Germinal center (tissue), 1 donor: ENCODE results near the gene FADS2.

ENCODE experiments used
- DNase-seq: peaks from one replicate; pipeline ENCODE4 v3.0.0; 2012; ENCODE audit warnings: mixed read lengths, low spot score

The FADS2 gene

DNA sequence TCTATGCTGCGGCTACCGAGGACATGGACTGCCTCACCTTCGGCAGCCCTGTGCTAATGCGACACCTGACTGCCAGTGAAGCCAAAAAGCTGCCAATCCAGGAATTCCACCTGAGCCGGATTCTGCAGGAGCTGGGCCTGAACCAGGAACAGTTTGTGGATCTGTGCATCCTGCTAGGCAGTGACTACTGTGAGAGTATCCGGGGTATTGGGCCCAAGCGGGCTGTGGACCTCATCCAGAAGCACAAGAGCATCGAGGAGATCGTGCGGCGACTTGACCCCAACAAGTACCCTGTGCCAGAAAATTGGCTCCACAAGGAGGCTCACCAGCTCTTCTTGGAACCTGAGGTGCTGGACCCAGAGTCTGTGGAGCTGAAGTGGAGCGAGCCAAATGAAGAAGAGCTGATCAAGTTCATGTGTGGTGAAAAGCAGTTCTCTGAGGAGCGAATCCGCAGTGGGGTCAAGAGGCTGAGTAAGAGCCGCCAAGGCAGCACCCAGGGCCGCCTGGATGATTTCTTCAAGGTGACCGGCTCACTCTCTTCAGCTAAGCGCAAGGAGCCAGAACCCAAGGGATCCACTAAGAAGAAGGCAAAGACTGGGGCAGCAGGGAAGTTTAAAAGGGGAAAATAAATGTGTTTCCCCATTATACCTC, 32.1 kb upstream of the FADS2 start:
- DNase-seq: no peak

DNA sequence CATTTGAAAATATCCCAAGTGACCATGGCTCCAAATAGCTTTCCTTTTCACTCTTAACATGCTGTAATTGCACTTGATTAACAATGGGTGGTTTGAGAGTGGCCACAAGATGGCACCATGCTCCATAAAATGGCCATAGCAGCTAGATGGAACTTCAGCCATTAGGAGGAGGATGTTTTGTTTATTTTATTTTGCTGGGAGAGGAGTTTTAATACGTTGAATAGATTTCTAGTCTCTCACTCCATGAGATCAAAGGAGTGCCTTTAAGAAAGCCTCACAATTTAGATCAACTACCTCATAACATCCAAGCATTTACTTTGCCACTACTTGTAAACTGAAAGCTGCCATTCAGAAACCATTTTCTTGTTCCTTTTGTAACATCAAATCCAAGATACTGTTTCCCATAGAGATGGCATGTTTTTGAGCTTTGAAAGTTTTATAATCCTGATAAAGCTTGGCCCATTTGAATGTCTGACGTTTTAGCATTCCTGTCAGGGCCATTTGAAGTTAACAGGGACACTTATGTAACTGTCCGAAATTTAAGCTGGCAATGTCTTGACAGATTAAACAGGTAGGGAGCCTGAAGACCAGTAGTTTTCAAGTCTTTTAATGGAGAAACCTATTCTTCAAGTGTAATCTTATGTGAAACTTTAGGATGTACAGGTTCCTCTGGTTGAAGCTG, 30.7 kb upstream of the FADS2 start:
- peak; percentile 68 for DNase-seq

DNA sequence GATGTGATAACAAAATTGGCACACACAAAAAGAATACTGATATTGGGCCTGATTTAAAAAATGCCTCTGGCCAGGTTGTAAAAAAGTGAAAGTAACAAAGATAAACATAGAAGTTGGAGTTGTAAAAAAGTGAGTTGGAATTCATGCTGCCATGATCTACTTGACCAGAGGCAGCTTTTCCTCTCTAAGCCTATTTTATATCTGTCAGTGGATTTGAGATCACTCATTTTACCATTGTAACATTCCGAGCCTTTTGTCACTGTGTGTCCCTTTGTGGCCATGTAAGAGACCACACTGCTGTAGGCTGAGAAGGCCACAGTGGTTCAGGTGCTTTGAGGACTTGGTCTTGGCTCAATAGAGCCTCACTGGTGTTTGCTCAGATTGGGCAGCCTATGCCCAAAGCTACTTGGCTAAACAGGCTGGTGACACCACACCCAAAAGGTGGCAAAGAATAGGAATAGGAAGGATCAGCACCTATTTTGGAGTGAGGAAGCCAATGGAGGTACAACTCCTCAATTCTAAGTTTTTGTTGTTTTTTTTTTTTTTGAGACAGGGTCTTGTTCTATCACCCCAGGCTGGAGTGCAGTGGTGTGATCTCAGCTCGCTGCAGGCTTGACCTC, 28.3 kb upstream of the FADS2 start:
- no peak for DNase-seq

DNA sequence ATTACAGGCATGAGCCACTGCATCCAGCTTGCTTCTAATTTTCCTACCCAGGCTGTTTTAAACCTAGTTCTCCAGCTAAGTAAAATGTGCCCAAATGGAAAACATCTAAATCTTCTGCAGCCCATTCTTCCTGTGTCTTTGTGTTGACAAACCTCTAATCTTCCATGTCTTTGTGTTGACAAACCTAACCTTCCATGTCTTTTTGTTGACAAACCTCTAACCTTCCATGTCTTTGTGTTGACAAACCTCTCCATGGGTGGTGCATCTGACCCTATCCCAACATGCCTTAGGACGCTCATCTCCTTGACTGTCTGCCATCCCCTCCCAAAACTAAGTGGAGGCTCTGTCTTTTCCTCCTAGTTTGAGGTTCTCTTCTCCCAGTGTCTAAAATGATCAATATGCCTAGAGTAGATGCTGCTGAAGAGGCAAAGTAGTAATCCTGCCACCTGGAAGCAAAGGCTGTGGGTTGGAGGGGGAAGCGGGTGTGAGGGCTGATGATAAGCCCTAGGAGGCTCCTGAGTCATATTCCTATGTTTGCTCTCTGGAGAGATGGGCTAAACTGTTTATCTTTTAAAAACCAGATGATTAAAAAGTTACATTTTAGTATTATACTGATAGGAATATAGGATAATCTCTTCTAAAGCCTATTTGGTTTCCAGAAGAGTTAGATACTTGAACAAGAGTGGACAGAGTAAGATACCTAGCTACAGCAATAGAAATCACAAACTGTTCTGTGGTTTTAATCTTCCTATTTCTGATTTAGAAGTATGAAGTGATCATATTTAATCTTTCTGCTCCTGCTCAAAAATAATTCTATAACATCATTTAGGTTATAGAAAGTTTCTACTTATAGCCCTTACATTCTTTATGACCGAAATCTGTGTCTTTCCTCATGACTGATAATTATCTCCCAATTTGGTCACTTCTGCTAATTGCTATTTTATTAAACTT, 27.5 kb upstream of the FADS2 start:
- no peak for DNase-seq

DNA sequence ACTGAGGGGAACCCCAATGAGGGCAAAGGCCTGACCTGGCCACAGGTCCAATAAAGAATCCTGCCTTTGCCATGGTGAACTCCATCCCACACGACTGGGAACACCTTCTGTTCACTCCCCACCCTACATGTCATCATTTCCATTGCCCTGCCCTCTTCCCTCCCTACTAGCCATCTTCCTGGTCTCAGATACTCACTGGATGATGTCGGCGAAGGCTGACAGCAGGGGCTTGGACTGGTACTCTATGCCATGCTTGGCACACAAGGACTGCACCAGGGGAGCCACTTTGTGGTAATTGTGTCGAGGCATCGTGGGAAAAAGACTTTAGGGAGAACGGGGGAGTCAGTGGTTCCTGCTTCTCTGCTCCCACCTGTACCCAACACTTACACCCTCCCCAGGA, 25.5 kb upstream of the FADS2 start:
- DNase-seq: no peak

DNA sequence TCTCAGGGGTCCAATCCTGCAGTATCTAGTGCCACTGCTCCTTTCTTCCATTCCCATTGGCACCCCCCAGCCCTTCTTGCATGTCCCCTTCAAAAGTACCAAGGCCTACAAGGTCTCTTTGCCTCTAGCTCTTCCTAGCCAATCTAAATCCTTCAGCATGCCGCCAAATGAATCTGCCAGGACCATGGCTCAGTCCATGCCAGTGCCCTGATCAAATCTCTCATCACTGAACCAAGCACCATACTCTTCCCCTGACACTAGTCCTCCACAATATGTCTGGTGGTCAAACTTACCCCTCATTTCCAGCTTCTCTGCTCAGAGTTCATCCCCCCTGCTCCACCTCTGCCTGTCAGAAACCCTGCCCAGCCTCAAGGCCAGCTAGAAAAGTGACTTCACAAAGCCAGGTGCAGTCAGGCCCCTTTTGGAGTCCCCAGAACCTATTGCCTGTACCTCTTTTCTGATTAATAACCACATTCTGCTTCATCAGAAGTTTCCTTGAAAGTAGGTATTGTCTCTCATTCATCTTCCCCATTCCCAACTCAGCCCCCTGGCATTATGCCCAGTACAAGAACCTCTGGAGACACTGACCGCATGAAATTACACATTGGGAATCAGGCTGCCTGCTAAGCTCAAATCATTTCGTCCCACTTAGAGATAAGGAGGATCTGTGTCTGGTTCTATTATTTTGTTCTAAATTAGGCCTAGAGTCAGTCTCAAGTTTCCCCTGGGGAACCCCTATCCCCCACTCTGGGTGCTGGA, 24.0 kb upstream of the FADS2 start:
- DNase-seq: no peak

DNA sequence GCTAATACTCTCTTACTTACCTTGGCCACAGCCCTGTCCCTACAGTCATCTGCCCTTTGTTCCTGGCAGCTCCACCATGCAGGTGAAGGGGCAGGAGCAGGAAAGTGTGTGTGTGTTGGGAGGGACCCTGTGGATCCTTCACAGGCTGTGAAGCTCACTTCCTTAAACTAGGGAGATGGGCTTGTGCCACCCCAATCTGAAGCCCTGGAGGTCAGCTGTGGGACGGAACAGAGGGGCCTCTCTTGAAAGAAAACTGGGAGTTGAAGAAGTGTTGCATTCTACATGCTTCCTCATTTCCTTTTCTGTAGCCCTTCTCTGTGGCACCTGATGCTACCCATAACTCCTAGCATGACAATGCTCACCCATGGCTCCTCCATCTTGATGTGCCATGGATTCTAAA, 23.0 kb upstream of the FADS2 start:
- no peak for DNase-seq

DNA sequence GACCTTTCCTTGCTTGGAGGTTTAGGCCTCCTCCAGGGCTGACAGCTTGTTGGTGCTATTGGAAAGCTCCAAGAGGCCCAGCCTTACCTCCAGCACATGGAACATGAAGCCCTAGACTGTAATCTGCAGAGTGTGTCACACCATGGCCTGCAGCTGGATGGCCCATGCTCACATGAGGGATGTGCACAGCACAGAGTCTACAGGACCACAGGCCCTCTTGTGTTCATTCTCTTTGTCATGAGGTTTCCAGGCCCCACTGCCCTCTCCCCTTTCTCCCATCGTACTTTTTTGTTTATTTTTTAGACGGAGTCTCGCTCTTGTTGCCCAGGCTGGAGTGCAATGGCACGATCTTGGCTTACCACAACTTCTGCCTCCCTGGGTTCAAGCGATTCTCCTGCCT, 21.3 kb upstream of the FADS2 start:
- no peak for DNase-seq

DNA sequence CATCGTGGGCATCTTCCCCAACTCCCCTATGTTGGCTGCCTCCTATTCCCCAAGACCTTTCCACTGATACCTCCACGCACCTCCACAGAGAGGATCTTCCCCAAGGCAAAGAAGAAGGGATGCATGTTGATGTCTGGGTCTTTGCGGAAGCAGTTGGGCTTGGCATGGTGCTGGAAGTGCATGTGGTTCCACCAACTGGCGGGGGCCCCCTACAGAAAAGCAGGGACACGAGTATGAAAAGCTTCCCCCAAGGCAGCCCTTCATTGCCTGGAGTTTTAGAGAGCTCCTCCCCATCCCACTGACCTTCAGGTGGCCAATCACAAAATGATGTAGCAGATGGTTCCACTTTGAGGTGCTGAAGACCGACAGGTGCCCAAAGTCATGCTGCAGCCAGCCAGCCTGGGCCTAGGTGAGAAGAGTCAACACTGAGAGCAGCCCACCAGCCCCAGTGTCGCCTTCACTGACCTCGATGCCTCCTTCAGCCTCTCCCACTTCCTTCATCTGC, 17.4 kb upstream of the FADS2 start:
- no peak for DNase-seq

DNA sequence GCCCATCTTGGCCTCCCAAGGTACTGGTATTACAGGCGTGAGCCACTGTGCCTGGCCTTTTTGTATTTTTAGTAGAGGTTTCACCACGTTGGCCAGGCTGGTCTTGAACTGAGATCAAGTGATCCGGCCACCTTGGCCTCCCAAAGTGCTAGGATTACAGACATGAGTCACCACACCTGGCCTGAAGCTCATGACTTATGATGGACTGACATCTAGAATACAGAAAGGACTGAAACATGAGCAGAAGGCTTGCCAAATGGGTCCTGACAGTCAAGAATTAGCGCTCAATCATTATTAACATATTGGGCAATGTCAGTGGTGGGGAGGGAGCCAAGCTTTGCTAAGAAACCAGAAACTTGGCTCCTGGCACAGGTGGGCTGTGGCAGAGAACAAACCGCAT, 16.3 kb upstream of the FADS2 start:
- DNase-seq: no peak

DNA sequence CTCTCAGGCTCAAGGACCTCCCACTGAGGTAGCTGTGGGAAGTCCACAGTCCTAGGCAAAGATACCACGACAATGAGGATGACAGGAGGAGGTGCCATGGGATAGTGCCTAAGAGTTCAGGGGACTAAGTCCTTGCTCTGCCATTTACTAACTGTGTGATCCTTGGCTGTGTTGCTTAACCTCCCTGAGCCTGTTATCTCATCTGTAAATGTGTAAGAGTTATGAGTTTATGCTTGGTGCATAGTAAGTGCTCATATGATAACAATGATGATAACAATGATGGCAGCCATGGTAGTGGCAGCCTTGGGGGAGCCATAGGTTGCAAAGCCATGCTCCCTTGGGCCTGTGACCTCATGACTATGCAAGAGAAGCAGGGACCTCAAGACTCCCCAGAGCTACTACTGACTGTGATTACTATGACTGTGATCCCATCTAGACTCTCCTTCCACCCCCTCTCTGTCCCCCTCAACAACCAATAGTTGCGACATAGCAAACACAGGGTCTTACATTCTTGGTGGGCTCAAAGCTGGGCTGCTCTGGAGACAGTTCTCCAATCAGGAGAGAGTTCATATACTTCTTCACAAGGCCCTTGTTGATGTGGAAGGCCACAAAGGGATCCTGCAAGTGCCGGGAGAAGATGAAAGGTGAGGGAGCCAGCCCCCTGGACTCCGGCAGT, 15.2 kb upstream of the FADS2 start:
- no peak for DNase-seq

DNA sequence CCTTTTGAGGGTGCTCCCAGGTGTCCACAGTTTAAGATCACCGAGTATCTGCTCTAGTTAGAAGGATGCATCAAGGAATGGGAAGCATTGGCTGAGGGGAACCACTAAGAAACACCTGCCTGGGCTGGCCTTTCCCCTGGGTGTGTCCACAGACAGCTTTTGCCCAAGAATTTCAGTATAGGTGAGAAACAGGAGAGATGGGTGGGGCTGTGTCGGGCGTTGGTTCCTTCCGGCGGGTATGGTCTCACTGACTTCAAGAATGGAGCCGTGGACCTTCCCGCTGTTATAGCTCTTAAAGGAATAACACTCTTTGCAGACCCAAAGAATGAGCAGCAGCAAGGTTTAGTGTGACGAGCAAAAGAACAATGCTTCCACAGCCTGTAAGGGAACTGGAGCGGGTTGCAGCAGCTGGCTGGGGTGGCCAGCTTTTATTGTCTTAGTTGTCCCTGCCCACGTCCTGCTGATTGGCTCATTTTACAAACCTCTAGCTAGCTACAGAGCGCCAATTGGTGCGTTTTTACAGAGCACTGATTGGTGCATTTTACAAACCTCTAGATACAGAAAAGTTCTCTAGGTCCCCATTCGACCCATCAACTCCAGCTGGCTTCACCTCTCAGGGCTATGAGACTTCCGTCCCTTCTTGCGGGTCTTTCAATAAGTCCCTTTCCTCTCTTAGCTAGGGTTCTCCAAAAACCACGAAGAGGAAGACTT, 13.7 kb upstream of the FADS2 start:
- no peak for DNase-seq

DNA sequence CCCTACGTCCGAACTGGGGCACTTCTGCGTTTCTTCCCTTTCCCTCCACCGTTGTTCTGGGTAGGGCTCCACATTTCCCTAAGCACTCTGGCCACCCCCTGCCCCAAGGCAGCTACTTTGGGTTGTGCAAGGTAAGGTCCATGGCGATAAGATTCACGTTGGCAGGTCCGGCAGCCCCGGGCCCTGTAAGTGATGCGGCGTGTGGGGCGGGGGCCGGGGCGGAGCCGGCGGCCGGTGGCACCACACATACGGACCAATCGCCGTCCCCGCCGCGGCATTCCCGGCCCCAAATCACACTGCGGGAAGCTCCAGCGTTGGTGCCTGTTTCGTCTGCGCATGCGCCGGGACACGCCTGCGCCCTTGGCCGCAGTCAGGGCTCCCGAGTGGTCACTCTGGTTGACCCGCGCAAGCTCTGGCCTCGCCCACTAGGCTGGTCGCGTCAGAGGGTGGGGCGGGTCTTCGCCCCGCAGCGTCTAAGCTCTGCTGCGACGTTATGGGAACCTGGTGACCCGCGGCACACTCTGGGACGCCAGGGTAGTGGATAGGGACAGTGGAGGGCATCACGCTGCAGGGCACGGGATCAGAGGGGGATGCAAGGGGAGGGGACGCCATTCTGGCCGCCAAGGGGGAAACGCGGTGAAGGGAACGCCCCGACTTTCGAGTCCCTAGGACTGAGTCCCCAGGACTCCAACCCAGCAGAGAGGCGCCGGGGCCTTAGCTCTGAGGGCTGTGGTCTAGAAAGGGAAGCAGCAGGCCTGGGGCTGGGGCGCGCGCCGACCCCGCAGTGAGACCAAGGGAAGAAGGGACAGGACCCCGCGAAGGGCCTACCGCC, 12.9 kb upstream of the FADS2 start:
- peak; percentile 57 for DNase-seq

DNA sequence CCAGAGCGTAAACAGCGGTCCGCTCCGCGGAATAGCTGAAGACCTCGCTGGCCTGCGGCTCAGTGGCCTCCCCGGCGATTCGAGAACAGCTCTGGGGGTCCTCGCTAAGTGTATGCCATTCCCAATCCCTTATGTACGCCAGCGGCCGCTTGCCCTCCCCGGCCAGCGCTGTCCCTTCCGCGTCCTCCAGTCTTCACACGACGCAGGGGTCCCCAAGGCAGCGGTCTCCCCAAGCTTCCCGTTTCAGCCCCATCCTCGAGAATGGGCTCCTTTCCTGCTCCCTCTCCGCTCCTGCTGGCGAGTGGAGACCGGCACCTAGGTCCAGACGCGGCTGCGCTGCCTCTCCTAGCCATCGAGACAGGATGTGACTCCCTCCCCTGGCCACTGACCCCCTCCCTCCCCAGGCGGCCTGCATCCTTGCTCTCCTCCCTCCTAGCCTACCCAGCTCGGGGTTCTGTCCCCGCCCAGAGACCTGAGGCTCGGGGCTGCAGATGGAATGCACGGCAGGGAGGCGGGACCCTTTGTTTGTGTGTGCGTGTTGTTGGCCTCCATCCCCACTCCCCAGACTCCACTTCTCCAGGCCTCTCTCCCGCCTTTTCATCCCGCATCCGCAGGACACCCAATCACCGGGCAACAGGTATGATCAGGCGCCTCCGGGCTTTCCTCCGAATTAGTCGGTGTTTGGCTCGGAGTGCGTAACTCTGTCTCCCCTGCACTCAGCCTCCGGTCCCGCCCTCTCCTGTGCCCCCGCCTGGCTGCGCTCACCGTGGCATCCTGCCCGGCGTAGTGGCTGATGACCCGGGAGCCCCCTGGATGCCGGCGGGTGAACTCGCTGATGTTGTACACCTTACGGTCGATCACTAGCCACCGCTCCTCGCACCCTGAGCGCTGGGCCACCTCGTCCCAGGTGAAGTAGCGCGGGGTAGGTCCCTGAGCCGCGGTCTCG, 12.0 kb upstream of the FADS2 start:
- DNase-seq: peak; percentile 77

DNA sequence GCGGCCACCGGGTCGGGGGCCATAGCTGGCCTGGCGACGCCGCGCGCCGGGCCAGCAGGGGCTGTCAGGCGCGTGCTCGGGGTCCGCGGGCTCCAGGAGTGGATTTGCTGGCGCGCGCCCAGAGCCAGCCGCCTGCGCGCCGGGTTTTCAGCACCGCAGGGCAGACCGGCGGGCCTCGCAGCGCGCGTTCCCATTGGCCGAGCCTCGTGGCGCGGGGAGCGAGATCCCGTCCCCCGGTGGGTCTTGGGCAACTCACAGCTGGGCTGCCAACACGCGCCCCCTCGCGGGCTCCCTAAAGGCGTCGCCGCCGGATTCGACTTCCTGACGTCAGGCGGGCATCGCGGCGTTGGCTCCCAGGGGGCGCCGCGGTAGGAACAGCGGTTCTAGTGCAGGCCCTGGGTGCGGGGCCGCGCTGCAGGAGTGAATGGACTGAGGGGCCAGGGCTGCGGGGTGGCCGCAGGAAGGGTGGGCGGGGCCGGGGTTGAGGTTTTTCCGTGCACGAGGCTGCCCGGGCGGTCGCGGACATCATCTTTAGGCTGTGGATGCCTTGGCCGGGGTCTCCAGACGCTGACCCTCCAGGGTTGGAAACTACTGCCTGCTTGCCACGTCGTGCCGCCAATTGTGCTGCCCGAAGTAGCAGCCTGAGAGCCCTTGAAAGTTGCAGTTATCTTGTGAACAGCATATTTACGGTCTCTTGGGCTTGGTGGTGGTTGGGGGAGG, 11.2 kb upstream of the FADS2 start, which contains the start of gene FADS1:
TSS of gene FADS1 (minus strand) at position 268 of the 720 bp plus-strand sequence. CDS start at position 194, 74 bp downstream.
- DNase-seq: peak; percentile 88

DNA sequence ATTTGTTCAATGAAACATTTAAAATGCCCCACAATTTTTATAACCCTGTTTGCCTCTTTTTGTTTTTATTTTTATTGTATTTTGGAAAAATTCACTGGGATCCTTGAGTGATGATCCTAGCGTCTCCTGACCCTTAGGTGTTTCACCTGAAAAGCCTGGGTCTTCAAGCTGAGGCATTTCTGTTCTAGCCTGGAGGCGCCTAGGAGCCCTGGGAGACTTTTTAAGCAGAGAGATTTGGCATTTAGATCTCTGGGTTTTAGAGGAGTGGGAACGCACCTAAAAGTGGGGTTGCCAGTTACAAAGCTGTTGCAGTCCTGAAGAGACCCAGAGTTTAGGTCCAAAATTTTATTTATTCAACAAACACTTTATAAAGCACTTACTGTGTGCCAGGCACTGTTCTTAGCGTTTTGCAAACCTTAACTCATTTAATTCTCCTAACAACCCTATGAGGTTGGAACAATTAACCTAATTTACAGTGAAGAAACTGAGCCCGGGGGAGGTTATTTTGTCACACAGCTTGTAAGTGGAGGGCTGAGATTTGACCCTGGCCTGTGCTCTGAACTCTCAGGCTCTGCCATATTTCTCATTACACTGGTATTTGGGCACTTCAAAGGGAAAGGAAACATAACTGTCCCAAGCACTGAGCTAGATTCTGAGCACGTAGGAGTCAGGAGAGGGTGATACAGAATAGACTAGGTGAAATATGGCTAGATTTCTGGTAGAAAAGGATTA, 10.5 kb upstream of the FADS2 start:
- DNase-seq: no peak

DNA sequence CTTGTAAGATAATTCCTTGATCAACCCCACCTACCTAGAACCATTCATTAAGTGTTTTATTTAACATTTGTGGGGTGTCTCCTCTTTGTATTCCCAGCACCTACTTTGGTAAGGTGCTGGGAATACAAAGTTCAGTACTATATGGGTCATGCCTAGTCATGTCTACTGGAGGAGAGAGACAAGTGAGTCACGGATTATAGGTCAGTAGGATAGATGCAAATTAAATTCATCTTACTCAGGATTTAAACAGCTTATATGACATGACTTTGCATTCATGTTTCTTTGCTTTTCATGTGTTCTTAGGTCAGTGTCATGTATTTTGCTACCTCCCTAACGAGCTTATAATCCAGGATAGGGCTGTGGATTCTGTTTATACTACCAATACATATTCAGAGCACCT, 7.9 kb upstream of the FADS2 start:
- DNase-seq: no peak
